HG02981 (cell line): ENCODE data around the gene NR2E3.

Experiments used
- ATAC-seq: cut with Tn5 transposase; IDR thresholded peaks from one replicate; pipeline ENCODE4 v1.9.1; 2021; ENCODE audit warnings: mild to moderate bottlenecking, moderate library complexity; ENCODE audit not compliant: unreplicated experiment

Gene NR2E3

GRCh38 chr15:71810256-71811035 is at the start of gene NR2E3:
Gene NR2E3, plus strand, starts transcription at chr15:71810554. Its CDS starts 190 bp downstream, at chr15:71810744.
- ATAC-seq = no peak

- no peak for ATAC-seq
These were observed 49.5 kb upstream of the NR2E3 start for GRCh38 chr15:71760852-71761251.

GRCh38 chr15:71761649-71762048 is 48.7 kb upstream of the NR2E3 start:
- ATAC-seq = no peak

- no peak for ATAC-seq
These were observed 42.2 kb upstream of the NR2E3 start for GRCh38 chr15:71768184-71768583.

- no peak for ATAC-seq
These were observed 37.0 kb upstream of the NR2E3 start for GRCh38 chr15:71773206-71773859.

GRCh38 chr15:71775856-71776255 is 34.5 kb upstream of the NR2E3 start:
- ATAC-seq = no peak

GRCh38 chr15:71776304-71776703 is 34.0 kb upstream of the NR2E3 start:
- ATAC-seq = no peak

GRCh38 chr15:71777216-71777943 is 33.0 kb upstream of the NR2E3 start:
- ATAC-seq = no peak

- ATAC-seq = no peak
These were observed 31.1 kb upstream of the NR2E3 start for GRCh38 chr15:71779073-71779797.

- ATAC-seq = peak; percentile 67
These were observed 30.0 kb upstream of the NR2E3 start for GRCh38 chr15:71780115-71780976.

GRCh38 chr15:71781179-71781964 is 29.0 kb upstream of the NR2E3 start:
- ATAC-seq = no peak

GRCh38 chr15:71781965-71782265 is 28.4 kb upstream of the NR2E3 start:
- no peak for ATAC-seq

- no peak for ATAC-seq
These were observed 27.8 kb upstream of the NR2E3 start for GRCh38 chr15:71782422-71783165.

GRCh38 chr15:71784719-71785118 is 25.6 kb upstream of the NR2E3 start:
- no peak for ATAC-seq

GRCh38 chr15:71785996-71786395 is 24.4 kb upstream of the NR2E3 start:
- no peak for ATAC-seq

GRCh38 chr15:71786673-71787072 is 23.7 kb upstream of the NR2E3 start:
- no peak for ATAC-seq

GRCh38 chr15:71788646-71789579 is 21.4 kb upstream of the NR2E3 start:
- ATAC-seq = no peak

- no peak for ATAC-seq
These were observed 20.7 kb upstream of the NR2E3 start for GRCh38 chr15:71789616-71790015.
